ENCODE data around the gene ADA. TPM values are rescaled to one million over a fixed set of nuclear protein-coding genes. Genes with fewer than 3 reads are reported as not detected.
A peak's percentile ranks its signal among the peaks of the same experiment; 100 is the strongest.

ADA gene
- total RNA-seq, 1 donor = 15.9 TPM

- peaks cover 42% of the 10 kb centered on the region for H3K4me1 ChIP-seq (ENCODE audit: insufficient read depth, low read length)
- no peaks in the 10 kb centered on the region for H3K9me3 ChIP-seq (ENCODE audit: low read depth, low read length)
- H3K4me2 ChIP-seq (ENCODE audit: insufficient read depth, low read length) = no peak overlapping the region
- H3K27me3 ChIP-seq (ENCODE audit: insufficient read depth, low read length) = no peaks in the 10 kb centered on the region
- peaks cover 18% of the 10 kb centered on the region for H3K79me2 ChIP-seq (ENCODE audit: insufficient read depth, low read length)
- H3K4me3 ChIP-seq (ENCODE audit: insufficient read depth, low read length) = no peak overlapping the region
- H3K27ac ChIP-seq (ENCODE audit: low read depth, low read length) = no peak overlapping the region
- TF ChIP-seq CTCF (IDR thresholded peaks at IDR 0.05; ENCODE audit: extremely low read depth, low read depth, low read length) = no peak
- no peaks in the 10 kb centered on the region for H3K36me3 ChIP-seq (ENCODE audit: insufficient read depth, low read length)
- H2AFZ ChIP-seq (ENCODE audit: low read length) = no peak overlapping the region
- DNase-seq (ENCODE audit: insufficient read length, low spot score, missing footprints) = no peak
- peaks cover 10% of the 10 kb centered on the region for H4K20me1 ChIP-seq (ENCODE audit: insufficient read depth, low read length)
Observed at GRCh38 chr20:44596876-44597275, 54.6 kb downstream of the ADA start.

GRCh38 chr20:44596010-44596409 is 55.5 kb downstream of the ADA start:
- TF ChIP-seq CTCF (IDR thresholded peaks at IDR 0.05; ENCODE audit: extremely low read depth, low read depth, low read length) = no peak
- H4K20me1 ChIP-seq (ENCODE audit: insufficient read depth, low read length) = peaks cover 10% of the 10 kb centered on the region
- H3K4me3 ChIP-seq (ENCODE audit: insufficient read depth, low read length) = no peak overlapping the region
- H3K27me3 ChIP-seq (ENCODE audit: insufficient read depth, low read length) = no peaks in the 10 kb centered on the region
- H3K9me3 ChIP-seq (ENCODE audit: low read depth, low read length) = no peaks in the 10 kb centered on the region
- H2AFZ ChIP-seq (ENCODE audit: low read length) = no peak overlapping the region
- peaks cover 18% of the 10 kb centered on the region for H3K79me2 ChIP-seq (ENCODE audit: insufficient read depth, low read length)
- DNase-seq (ENCODE audit: insufficient read length, low spot score, missing footprints) = peak; percentile 31
- peaks cover 33% of the 10 kb centered on the region for H3K4me1 ChIP-seq (ENCODE audit: insufficient read depth, low read length)
- H3K36me3 ChIP-seq (ENCODE audit: insufficient read depth, low read length) = no peaks in the 10 kb centered on the region
- no peak overlapping the region for H3K4me2 ChIP-seq (ENCODE audit: insufficient read depth, low read length)
- no peak overlapping the region for H3K27ac ChIP-seq (ENCODE audit: low read depth, low read length)

GRCh38 chr20:44594730-44595129 is 56.8 kb downstream of the ADA start:
- TF ChIP-seq CTCF (IDR thresholded peaks at IDR 0.05; ENCODE audit: extremely low read depth, low read depth, low read length) = no peak
- Histone ChIP-seq H3K4me1 (ENCODE audit: insufficient read depth, low read length) (peaks cover 20% of the 10 kb centered on the region), H3K4me3 (ENCODE audit: insufficient read depth, low read length) (no peak overlapping the region), H3K36me3 (ENCODE audit: insufficient read depth, low read length) (peaks cover 11% of the 10 kb centered on the region), H3K27ac (ENCODE audit: low read depth, low read length) (no peak overlapping the region), H3K27me3 (ENCODE audit: insufficient read depth, low read length) (no peaks in the 10 kb centered on the region), H2AFZ (ENCODE audit: low read length) (no peak overlapping the region), H3K79me2 (ENCODE audit: insufficient read depth, low read length) (peaks cover 15% of the 10 kb centered on the region), H3K4me2 (ENCODE audit: insufficient read depth, low read length) (no peak overlapping the region), H4K20me1 (ENCODE audit: insufficient read depth, low read length) (peaks cover 7% of the 10 kb centered on the region), H3K9me3 (ENCODE audit: low read depth, low read length) (no peaks in the 10 kb centered on the region)
- DNase-seq (ENCODE audit: insufficient read length, low spot score, missing footprints) = peak; percentile 59

GRCh38 chr20:44593751-44594150 is 57.7 kb downstream of the ADA start:
- Histone ChIP-seq H3K79me2 (ENCODE audit: insufficient read depth, low read length) (peaks cover 13% of the 10 kb centered on the region), H3K4me1 (ENCODE audit: insufficient read depth, low read length) (peaks cover 17% of the 10 kb centered on the region), H3K27ac (ENCODE audit: low read depth, low read length) (no peak overlapping the region)

More at GRCh38 chr20:44593751-44594150, 57.7 kb downstream of the ADA start:
- H3K9me3 ChIP-seq (ENCODE audit: low read depth, low read length) = no peaks in the 10 kb centered on the region
- H3K4me3 ChIP-seq (ENCODE audit: insufficient read depth, low read length) = no peak overlapping the region
- DNase-seq (ENCODE audit: insufficient read length, low spot score, missing footprints) = no peak
- no peak overlapping the region for H2AFZ ChIP-seq (ENCODE audit: low read length)
- peaks cover 11% of the 10 kb centered on the region for H3K36me3 ChIP-seq (ENCODE audit: insufficient read depth, low read length)
- H3K27me3 ChIP-seq (ENCODE audit: insufficient read depth, low read length) = no peaks in the 10 kb centered on the region
- no peak overlapping the region for H3K4me2 ChIP-seq (ENCODE audit: insufficient read depth, low read length)
- no peak for TF ChIP-seq CTCF (IDR thresholded peaks at IDR 0.05; ENCODE audit: extremely low read depth, low read depth, low read length)
- H4K20me1 ChIP-seq (ENCODE audit: insufficient read depth, low read length) = peaks cover 7% of the 10 kb centered on the region
